SK-N-MC (cell line): Measurements from ENCODE around the gene ACLY.

Source experiments
- EZH2 ChIP-seq: fragments of 200-600 bp; sonication (generic); IDR thresholded peaks from one replicate; pipeline ENCODE4 v1.6.1; 2017; ENCODE audit warnings: antibody characterized with exemption
- FOXP2 ChIP-seq: optimal IDR thresholded peaks from 2 replicates; pipeline ENCODE3; 2011; ENCODE audit warnings: mild to moderate bottlenecking, moderate library complexity; ENCODE audit not compliant: insufficient read depth; ENCODE audit errors: extremely low read length, control extremely low read depth
- POLR2AphosphoS5 ChIP-seq: IDR thresholded peaks from 2 replicates; pipeline ENCODE4 v1.6.1; 2012; ENCODE audit warnings: mild to moderate bottlenecking, low read depth, low read length, borderline replicate concordance

DNA sequence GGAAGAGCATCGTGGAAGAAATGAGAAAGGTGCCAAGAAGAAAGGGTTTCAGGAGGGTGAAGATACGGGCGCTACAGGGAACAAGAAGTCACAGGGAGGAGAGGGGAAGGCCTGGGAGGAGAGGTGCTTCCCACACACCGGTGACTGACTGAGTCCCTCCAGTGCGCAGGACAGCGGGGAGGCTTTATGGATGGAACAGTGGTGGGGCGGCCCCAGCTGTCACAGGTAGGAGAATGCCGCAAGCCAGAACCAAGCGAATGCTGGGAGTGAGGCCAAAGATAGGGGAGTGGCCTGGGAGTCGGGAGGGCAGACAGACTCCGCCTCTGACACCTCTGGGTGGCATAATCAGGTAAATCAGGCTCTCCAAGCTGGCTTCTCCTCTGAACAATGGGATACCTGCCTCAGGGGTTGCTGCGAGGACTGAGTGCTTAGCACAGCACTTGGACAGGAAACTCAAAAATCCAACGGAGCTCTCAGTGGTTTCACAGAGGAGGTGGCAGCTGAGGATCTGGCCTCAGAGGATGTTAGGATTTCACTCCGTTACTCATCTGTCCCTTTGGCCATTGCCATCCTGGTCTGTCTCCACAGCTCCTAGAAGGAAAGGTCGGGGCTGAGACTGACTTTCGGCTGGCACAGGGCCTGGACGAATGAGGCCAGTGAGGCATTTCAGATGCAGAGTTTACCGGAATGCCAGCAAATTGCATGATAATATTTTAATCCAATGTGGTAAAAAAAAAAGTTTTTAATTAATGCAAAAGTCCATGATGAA lies 47.1 kb upstream of the ACLY start:
- TF ChIP-seq EZH2 (no peak), POLR2AphosphoS5 (no peak; the same call in 1 of the 2 replicates), FOXP2 (no peak)
